Mononuclear cell (primary cell): Measurements from ENCODE around the gene HECTD4. TPM values are rescaled to one million over a fixed set of nuclear protein-coding genes. Genes with fewer than 3 reads are reported as not detected.
"Not testable (repeated sequence)": the region's sequence is repeated elsewhere in the genome, so short reads cannot be mapped to it uniquely, and the experiment has no call there.

Experiments
- H3K27me3 ChIP-seq: 2 replicates; pipeline ENCODE4 v1.6.0; 2011; ENCODE audit warnings: low read length, control low read depth; ENCODE audit not compliant: insufficient read depth
- H3K4me1 ChIP-seq: 2 replicates; pipeline ENCODE4 v1.5.1; 2011; ENCODE audit warnings: mild to moderate bottlenecking, low read length, control low read depth; ENCODE audit not compliant: insufficient read depth
- H3K4me3 ChIP-seq: 2 replicates; pipeline ENCODE4 v1.5.1; 2011; ENCODE audit warnings: mild to moderate bottlenecking, low read length, moderate library complexity
- H3K9me3 ChIP-seq: 2 replicates; pipeline ENCODE4 v1.5.1; 2011; ENCODE audit warnings: low read depth, mild to moderate bottlenecking, control low read depth, low read length
- total RNA-seq: library from RNA; depleted of rRNA; stranded (reverse); fragments of >200 nt; gene quantifications from one replicate; pipeline ENCODE4 v1.2.3, GENCODE V29; 2012

HECTD4 gene
- total RNA-seq, 1 donor, result 33.9 TPM

- H3K4me3 ChIP-seq, result no peak overlapping the region
- H3K4me1 ChIP-seq, result peaks cover 18% of the 10 kb centered on the region
- no peaks in the 10 kb centered on the region for H3K27me3 ChIP-seq
- no peaks in the 10 kb centered on the region for H3K9me3 ChIP-seq
These were observed 219.9 kb downstream of the HECTD4 start for GRCh38 chr12:112162241-112162790.

DNA sequence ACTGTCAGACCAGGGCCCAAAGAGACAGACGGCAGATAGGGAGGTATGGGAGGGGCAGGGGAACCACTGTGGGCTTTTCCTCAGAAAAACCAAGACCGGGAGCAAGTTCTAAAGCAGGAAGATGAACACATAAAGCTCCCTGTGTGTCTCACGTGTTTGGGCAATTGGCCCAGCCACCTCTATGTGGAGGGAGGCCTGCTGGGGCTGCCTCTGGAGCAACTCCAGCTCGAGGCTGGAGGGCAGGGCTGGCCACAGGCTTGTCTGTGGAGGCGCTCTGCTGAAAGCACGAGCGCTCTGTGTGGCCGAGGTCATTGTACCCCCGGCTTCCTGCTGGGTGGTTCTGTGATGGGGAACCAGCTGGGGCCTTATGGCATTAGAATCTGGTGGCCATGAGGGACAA, 220.5 kb downstream of the HECTD4 start:
- Histone ChIP-seq H3K4me1 (peaks cover 18% of the 10 kb centered on the region), H3K4me3 (no peak overlapping the region), H3K27me3 (no peaks in the 10 kb centered on the region), H3K9me3 (no peaks in the 10 kb centered on the region)

DNA sequence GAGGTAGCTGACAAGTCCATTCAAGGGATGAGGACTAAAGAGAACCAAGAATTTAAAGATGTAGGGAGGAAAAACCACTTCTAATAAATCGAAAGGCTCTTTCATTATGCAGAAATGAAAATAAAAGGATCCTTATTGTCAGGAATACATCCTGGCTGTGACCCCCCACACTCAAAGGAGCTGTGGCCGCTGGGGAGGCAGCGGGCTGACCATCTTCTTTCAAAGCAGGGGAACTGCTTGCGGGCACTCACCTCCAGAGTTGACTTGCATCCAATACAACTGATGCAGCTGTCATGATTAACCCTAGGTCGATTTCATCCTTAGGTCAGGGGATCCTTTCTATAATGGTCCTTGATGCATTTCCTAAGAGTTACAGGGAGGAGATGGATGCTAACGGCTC, 221.6 kb downstream of the HECTD4 start:
- H3K27me3 ChIP-seq, result no peaks in the 10 kb centered on the region
- no peak overlapping the region for H3K4me3 ChIP-seq
- H3K4me1 ChIP-seq, result peaks cover 18% of the 10 kb centered on the region
- no peaks in the 10 kb centered on the region for H3K9me3 ChIP-seq

DNA sequence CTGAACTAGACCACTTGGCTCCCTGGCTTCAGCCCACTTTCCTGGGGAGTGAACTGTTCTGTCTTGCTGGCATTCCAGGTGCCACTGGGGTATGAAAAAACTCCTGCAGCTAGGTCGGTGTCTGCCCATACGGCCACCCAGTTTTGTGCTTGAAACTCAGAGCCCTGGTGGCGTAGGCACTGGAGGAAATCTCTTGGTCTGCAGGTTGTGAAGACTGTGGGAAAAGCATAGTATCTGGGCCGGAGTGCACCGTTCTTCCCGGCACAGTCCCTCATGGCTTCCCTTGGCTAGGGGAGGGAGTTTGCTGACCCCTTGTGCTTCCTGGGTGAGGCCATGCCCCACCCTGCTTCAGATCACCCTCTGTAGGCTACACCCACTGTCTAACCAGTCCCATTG, 223.1 kb downstream of the HECTD4 start:
- no peaks in the 10 kb centered on the region for H3K27me3 ChIP-seq
- H3K4me1 ChIP-seq, result peaks cover 18% of the 10 kb centered on the region
- no peaks in the 10 kb centered on the region for H3K9me3 ChIP-seq
- no peak overlapping the region for H3K4me3 ChIP-seq

- H3K4me1 ChIP-seq, result peaks cover 18% of the 10 kb centered on the region
- H3K4me3 ChIP-seq, H3K27me3 ChIP-seq, H3K9me3 ChIP-seq: not testable (repeated sequence)
These were observed 223.6 kb downstream of the HECTD4 start for GRCh38 chr12:112158461-112159145.

DNA sequence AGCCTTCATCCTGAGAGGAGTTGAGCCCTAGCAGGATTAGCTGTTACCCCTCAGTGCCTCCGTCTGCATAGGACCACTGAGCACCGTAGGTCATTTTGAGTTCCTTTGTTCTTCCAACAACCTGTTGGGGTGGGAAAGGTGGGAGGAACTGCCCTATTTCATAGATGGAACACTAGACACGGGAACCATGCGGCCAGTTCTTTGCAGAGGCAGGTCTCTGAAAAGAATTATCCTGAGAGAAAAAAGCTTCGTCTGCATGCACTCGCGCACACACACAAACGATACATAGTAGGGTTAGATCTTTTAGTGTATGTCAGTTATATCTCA, 228.4 kb downstream of the HECTD4 start:
- no peak overlapping the region for H3K4me3 ChIP-seq
- H3K27me3 ChIP-seq, result no peaks in the 10 kb centered on the region
- no peaks in the 10 kb centered on the region for H3K9me3 ChIP-seq
- H3K4me1 ChIP-seq, result peaks cover 9% of the 10 kb centered on the region

DNA sequence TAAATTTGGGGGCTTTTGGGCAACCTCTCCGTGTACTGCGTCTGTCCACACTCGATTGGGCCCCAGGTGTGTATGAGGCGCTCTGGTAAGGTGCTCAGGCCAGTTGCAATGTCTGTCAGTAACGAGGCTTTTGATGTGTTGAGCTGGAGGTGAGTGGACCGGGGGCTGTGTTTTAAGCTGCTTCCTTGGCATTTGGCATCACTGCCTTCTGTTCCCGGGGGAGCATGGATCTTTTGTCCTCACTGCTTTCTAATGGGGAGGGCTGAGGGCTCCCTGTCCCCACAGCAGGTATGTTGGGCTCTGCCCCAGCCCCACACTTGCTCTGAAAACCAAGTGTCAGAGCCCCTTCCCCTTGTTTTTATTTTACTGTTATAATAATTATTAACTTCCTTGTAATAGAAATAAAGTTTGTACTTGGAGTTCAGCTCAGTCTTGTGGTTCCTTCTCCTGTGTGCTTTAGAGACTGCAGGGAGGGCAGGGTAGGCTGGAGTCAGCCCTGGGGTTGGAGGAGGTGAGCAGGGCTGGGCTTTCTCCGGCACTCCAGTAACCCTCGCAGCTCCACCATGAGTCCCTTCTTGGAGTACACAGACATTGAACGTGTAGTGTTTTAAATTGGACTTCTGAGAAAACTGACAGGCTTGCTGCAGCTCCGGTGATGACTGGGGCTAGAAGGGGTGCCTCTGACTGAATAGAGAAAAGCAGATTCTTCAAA, 228.9 kb downstream of the HECTD4 start:
- no peaks in the 10 kb centered on the region for H3K9me3 ChIP-seq
- H3K27me3 ChIP-seq, result no peaks in the 10 kb centered on the region
- peaks cover 3% of the 10 kb centered on the region for H3K4me1 ChIP-seq
- no peak overlapping the region for H3K4me3 ChIP-seq

DNA sequence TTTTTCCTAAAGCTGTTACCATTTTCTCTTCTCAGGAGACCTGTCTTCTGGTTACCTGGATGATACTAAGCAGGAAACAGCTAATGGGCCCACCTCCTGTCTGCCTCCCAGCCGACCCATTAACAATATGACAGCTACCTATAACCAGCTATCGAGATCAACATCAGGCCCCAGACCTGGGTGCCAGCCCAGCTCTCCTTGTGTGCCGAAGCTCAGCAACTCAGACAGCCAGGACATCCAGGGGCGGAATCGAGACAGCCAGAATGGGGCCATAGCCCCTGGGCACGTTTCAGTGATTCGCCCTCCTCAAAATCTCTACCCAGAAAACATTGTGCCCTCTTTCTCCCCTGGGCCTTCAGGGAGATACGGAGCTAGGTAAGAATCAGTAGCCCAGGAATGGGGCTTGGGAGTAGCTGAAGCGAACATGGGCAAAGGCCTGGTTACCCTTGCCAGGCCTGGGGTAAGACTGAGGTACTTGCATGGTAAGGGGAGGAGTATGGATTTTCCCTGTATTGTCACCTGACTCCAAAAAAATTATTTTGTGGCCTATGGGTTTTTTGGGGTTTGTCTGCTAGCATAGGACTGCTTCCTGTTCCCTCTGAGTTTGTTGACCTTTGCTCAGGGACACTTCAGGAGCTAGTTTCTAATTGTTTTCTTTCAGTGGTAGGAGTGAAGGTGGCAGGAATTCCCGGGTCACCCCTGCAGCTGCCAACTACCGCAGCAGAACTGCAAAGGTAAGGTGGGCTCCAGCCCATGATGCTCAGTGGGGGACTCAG, 230.3 kb downstream of the HECTD4 start:
- no peak overlapping the region for H3K4me3 ChIP-seq
- no peaks in the 10 kb centered on the region for H3K27me3 ChIP-seq
- H3K4me1 ChIP-seq, result peaks cover 3% of the 10 kb centered on the region
- no peaks in the 10 kb centered on the region for H3K9me3 ChIP-seq

GRCh38 chr12:112149596-112149995, 232.6 kb downstream of the HECTD4 start:
- H3K27me3 ChIP-seq, result no peaks in the 10 kb centered on the region
- H3K4me1 ChIP-seq, result peaks cover 8% of the 10 kb centered on the region
- no peaks in the 10 kb centered on the region for H3K9me3 ChIP-seq
- H3K4me3 ChIP-seq, result no peak overlapping the region

- H3K4me1 ChIP-seq, result peaks cover 8% of the 10 kb centered on the region
- H3K4me3 ChIP-seq, result no peak overlapping the region
- no peaks in the 10 kb centered on the region for H3K9me3 ChIP-seq
- no peaks in the 10 kb centered on the region for H3K27me3 ChIP-seq
These were observed 234.2 kb downstream of the HECTD4 start for GRCh38 chr12:112148031-112148513.

DNA sequence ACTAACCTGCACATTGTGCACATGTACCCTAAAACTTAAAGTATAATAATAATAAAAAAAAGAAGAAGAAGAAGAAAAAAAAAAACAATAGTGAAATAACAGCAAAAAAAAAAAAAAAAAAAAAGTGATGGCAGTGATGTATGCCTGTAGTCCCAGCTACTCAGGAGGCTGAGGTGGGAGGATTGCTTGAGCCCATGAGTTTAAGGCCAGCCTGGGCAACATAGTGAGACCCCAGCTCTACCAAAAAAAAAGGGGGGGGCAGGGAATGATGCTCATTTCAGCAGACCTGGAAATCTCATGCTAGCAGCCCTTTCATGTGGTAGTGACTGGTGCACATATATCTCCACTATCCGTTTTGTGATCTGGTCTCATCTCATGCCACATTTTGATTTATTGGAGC, 236.1 kb downstream of the HECTD4 start:
- H3K27me3 ChIP-seq, result no peaks in the 10 kb centered on the region
- H3K9me3 ChIP-seq, result no peaks in the 10 kb centered on the region

DNA sequence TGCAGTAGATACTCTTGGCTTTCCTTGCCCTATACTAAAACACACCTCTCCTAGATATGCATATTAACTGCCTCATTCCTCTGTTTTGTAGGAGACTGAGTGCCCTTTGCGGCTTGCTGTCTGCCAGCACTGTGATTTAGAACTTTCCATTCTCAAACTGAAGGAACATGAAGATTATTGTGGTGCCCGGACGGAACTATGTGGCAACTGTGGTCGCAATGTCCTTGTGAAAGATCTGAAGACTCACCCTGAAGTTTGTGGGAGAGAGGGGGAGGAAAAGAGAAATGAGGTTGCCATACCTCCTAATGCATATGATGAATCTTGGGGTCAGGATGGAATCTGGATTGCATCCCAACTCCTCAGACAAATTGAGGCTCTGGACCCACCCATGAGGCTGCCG, 241.5 kb downstream of the HECTD4 start:
- Histone ChIP-seq H3K27me3 (no peaks in the 10 kb centered on the region), H3K9me3 (no peaks in the 10 kb centered on the region), H3K4me1 (peaks cover 32% of the 10 kb centered on the region), H3K4me3 (no peak overlapping the region)

More for the DNA sequence above, 236.1 kb downstream of the HECTD4 start:
- Histone ChIP-seq H3K4me1 (peaks cover 12% of the 10 kb centered on the region), H3K4me3 (no peak overlapping the region)

- no peaks in the 10 kb centered on the region for H3K27me3 ChIP-seq
- H3K9me3 ChIP-seq, result no peaks in the 10 kb centered on the region
- no peak overlapping the region for H3K4me3 ChIP-seq
- H3K4me1 ChIP-seq, result peaks cover 37% of the 10 kb centered on the region
These were observed 247.5 kb downstream of the HECTD4 start for GRCh38 chr12:112134731-112135130.

DNA sequence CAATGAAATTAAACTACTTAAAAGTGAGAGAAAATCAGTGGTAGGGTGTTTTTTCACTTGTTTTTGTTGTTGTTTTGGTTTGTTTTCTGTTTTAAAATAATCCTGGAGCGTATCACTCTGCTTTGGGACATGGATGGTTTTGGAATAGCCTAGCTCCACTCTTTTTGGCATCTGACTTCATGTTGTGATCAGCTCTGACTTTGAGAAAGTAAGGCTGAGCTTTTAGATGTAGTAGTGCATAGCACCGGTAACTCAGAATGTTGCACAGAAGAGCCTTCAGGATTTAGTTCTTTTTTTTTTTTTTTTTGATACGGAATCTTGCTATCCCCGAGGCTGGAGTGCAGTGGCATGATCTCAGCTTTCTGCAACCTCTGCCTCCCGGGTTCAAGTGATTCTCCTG, 248.8 kb downstream of the HECTD4 start:
- Histone ChIP-seq H3K9me3 (no peaks in the 10 kb centered on the region), H3K27me3 (no peaks in the 10 kb centered on the region), H3K4me3 (no peak overlapping the region), H3K4me1 (peaks cover 40% of the 10 kb centered on the region)

GRCh38 chr12:112131686-112132085, 250.5 kb downstream of the HECTD4 start:
- Histone ChIP-seq H3K4me1 (peaks cover 53% of the 10 kb centered on the region), H3K9me3 (no peaks in the 10 kb centered on the region), H3K4me3 (no peak overlapping the region), H3K27me3 (no peaks in the 10 kb centered on the region)
